HEK293 (cell line): ENCODE data around the gene NDUFB1.

Experiments
- CTCF ChIA-PET: fragments of 350-600 bp; formaldehyde crosslinking; extraction: SDS; loops from one replicate; lab custom pipeline; 2021; ENCODE audit warnings: antibody characterized with exemption; lab: Yijun Ruan, JAX
- POLR2A ChIA-PET: fragments of 300-600 bp; formaldehyde crosslinking; extraction: SDS; loops from one replicate; lab custom pipeline; 2020; ENCODE audit warnings: antibody characterized with exemption, inconsistent platforms; lab: Yijun Ruan, JAX
- H3K27ac ChIP-seq: fragments of 200-500 bp; sonication (Bioruptor generic); 2 replicates; pipeline ENCODE4 v1.5.1; 2014; ENCODE audit warnings: low read depth, low read length, control low read depth, inconsistent platforms; ENCODE audit errors: extremely low read depth
- H3K36me3 ChIP-seq, 2 experiments: fragments of 200-500 bp in 1 of 2; sonication (Bioruptor generic) in 1 of 2; 1 replicate in 1 of 2; 2 replicates in 1 of 2; pipeline ENCODE4 v1.5.1; 2014 to 2017; ENCODE audit warnings: inconsistent platforms in 2 of 2, low read length in 2 of 2; ENCODE audit not compliant: control insufficient read depth in 2 of 2, insufficient read depth in 1 of 2
- H3K4me1 ChIP-seq: fragments of 200-500 bp; sonication (Bioruptor generic); 2 replicates; pipeline ENCODE4 v1.5.1; 2014; ENCODE audit warnings: mild to moderate bottlenecking, low read length, inconsistent platforms; ENCODE audit not compliant: control insufficient read depth, insufficient read depth
- H3K4me3 ChIP-seq: 2 replicates; pipeline ENCODE4 v1.5.1; 2011; ENCODE audit warnings: low read depth, mild to moderate bottlenecking, control low read depth, low read length, moderate library complexity
- H3K9me3 ChIP-seq: fragments of 200-500 bp; sonication (Bioruptor generic); 2 replicates; pipeline ENCODE4 v1.5.1; 2014; ENCODE audit warnings: low read depth, low read length, inconsistent platforms; ENCODE audit not compliant: control insufficient read depth, insufficient read depth
- FEZF1 ChIP-seq: fragments of 450-650 bp; formaldehyde crosslinking; IDR thresholded peaks from 2 replicates; pipeline ENCODE4 v1.5.1; 2016; ENCODE audit warnings: missing biosample characterization, missing genetic modification characterization
- KLF8 ChIP-seq: fragments of 450-650 bp; formaldehyde crosslinking; IDR thresholded peaks from 2 replicates; pipeline ENCODE4 v1.5.1; 2016; ENCODE audit warnings: missing biosample characterization, missing genetic modification characterization
- KLF9 ChIP-seq: fragments of 450-650 bp; formaldehyde crosslinking; IDR thresholded peaks from 2 replicates; pipeline ENCODE4 v1.5.1; 2016; ENCODE audit warnings: missing biosample characterization, missing genetic modification characterization, low read depth
- RBAK ChIP-seq: fragments of 450-650 bp; formaldehyde crosslinking; IDR thresholded peaks from 2 replicates; pipeline ENCODE4 v1.5.1; 2016; ENCODE audit warnings: missing biosample characterization, missing genetic modification characterization
- SP7 ChIP-seq: fragments of 450-650 bp; formaldehyde crosslinking; IDR thresholded peaks from 2 replicates; pipeline ENCODE4 v1.5.1; 2016; ENCODE audit warnings: missing biosample characterization, missing genetic modification characterization
- ZBTB7A ChIP-seq: fragments of 450-650 bp; formaldehyde crosslinking; IDR thresholded peaks from 2 replicates; pipeline ENCODE4 v1.5.1; 2016; ENCODE audit warnings: low read depth, missing biosample characterization, missing genetic modification characterization
- ZEB2 ChIP-seq: fragments of 450-650 bp; formaldehyde crosslinking; IDR thresholded peaks from 2 replicates; pipeline ENCODE4 v1.5.1; 2016; ENCODE audit warnings: missing biosample characterization, missing genetic modification characterization
- ZNF155 ChIP-seq: fragments of 450-650 bp; formaldehyde crosslinking; IDR thresholded peaks from 2 replicates; pipeline ENCODE4 v1.5.1; 2016; ENCODE audit warnings: missing biosample characterization, missing genetic modification characterization
- ZNF2 ChIP-seq: fragments of 450-650 bp; formaldehyde crosslinking; IDR thresholded peaks from 2 replicates; pipeline ENCODE4 v1.5.1; 2016; ENCODE audit warnings: missing biosample characterization, missing genetic modification characterization
- ZNF37A ChIP-seq: fragments of 450-650 bp; IDR thresholded peaks from 2 replicates; pipeline ENCODE4 v1.5.1; 2018; ENCODE audit warnings: missing biosample characterization, missing genetic modification characterization
- ZNF404 ChIP-seq: fragments of 450-650 bp; formaldehyde crosslinking; IDR thresholded peaks from 2 replicates; pipeline ENCODE4 v1.5.1; 2017; ENCODE audit warnings: missing biosample characterization, missing genetic modification characterization
- ZNF510 ChIP-seq: fragments of 450-650 bp; formaldehyde crosslinking; IDR thresholded peaks from 2 replicates; pipeline ENCODE4 v1.5.1; 2018; ENCODE audit warnings: mild to moderate bottlenecking, missing genetic modification characterization, missing biosample characterization; ENCODE audit not compliant: insufficient replicate concordance
- ZNF521 ChIP-seq: fragments of 450-650 bp; formaldehyde crosslinking; IDR thresholded peaks from 2 replicates; pipeline ENCODE4 v1.5.1; 2017; ENCODE audit warnings: missing biosample characterization, mild to moderate bottlenecking, missing genetic modification characterization
- ZNF530 ChIP-seq: fragments of 450-650 bp; formaldehyde crosslinking; IDR thresholded peaks from 2 replicates; pipeline ENCODE4 v1.5.1; 2016; ENCODE audit warnings: low read depth, missing biosample characterization, missing genetic modification characterization
- ZNF571 ChIP-seq: fragments of 450-650 bp; formaldehyde crosslinking; IDR thresholded peaks from 2 replicates; pipeline ENCODE4 v1.5.0; 2017; ENCODE audit warnings: missing biosample characterization, missing genetic modification characterization
- ZNF610 ChIP-seq: fragments of 450-650 bp; formaldehyde crosslinking; IDR thresholded peaks from 2 replicates; pipeline ENCODE4 v1.5.1; 2016; ENCODE audit warnings: missing biosample characterization, missing genetic modification characterization, borderline replicate concordance
- ZNF639 ChIP-seq: fragments of 450-650 bp; formaldehyde crosslinking; IDR thresholded peaks from 2 replicates; pipeline ENCODE4 v1.5.1; 2016; ENCODE audit warnings: missing biosample characterization, missing genetic modification characterization
- ZNF658 ChIP-seq: fragments of 450-650 bp; formaldehyde crosslinking; IDR thresholded peaks from 2 replicates; pipeline ENCODE4; 2016; ENCODE audit warnings: missing biosample characterization, missing genetic modification characterization
- ZNF660 ChIP-seq: fragments of 450-650 bp; IDR thresholded peaks from 2 replicates; pipeline ENCODE4 v1.5.1; 2018; ENCODE audit warnings: missing biosample characterization, mild to moderate bottlenecking, missing genetic modification characterization
- ZNF677 ChIP-seq: fragments of 450-650 bp; IDR thresholded peaks from 2 replicates; pipeline ENCODE4 v1.5.0; 2018; ENCODE audit warnings: missing biosample characterization, mild to moderate bottlenecking, missing genetic modification characterization, moderate library complexity
- ZNF791 ChIP-seq: fragments of 450-650 bp; formaldehyde crosslinking; IDR thresholded peaks from 2 replicates; pipeline ENCODE4 v1.5.1; 2016; ENCODE audit warnings: missing biosample characterization, missing genetic modification characterization
- ZNF792 ChIP-seq: fragments of 450-650 bp; formaldehyde crosslinking; IDR thresholded peaks from 2 replicates; pipeline ENCODE4 v1.5.1; 2016; ENCODE audit warnings: missing biosample characterization, missing genetic modification characterization
- TF ChIP-seq, protein P1 (sequence below): fragments of 450-650 bp; formaldehyde crosslinking; IDR thresholded peaks from 2 replicates; pipeline ENCODE4 v1.5.1; 2016; ENCODE audit warnings: missing biosample characterization, missing genetic modification characterization, borderline replicate concordance
- TF ChIP-seq, protein P2 (sequence below): fragments of 450-650 bp; formaldehyde crosslinking; IDR thresholded peaks from 2 replicates; pipeline ENCODE4 v1.5.1; 2016; ENCODE audit warnings: missing biosample characterization, missing genetic modification characterization
- TF ChIP-seq, protein P3 (sequence below): fragments of 450-650 bp; formaldehyde crosslinking; IDR thresholded peaks from 2 replicates; pipeline ENCODE4 v1.5.1; 2016; ENCODE audit warnings: missing biosample characterization, missing genetic modification characterization
- TF ChIP-seq, protein P4 (sequence below): fragments of 450-650 bp; formaldehyde crosslinking; IDR thresholded peaks from 2 replicates; pipeline ENCODE4 v1.5.1; 2016; ENCODE audit warnings: missing biosample characterization, missing genetic modification characterization
- TF ChIP-seq, protein P5 (sequence below): fragments of 450-650 bp; formaldehyde crosslinking; IDR thresholded peaks from 2 replicates; pipeline ENCODE4 v1.5.1; 2017; ENCODE audit warnings: missing biosample characterization, missing genetic modification characterization
- TF ChIP-seq, protein P6 (sequence below): fragments of 450-650 bp; formaldehyde crosslinking; IDR thresholded peaks from 2 replicates; pipeline ENCODE4 v1.5.0; 2017; ENCODE audit warnings: missing biosample characterization, missing genetic modification characterization, borderline replicate concordance

Gene NDUFB1

DNA sequence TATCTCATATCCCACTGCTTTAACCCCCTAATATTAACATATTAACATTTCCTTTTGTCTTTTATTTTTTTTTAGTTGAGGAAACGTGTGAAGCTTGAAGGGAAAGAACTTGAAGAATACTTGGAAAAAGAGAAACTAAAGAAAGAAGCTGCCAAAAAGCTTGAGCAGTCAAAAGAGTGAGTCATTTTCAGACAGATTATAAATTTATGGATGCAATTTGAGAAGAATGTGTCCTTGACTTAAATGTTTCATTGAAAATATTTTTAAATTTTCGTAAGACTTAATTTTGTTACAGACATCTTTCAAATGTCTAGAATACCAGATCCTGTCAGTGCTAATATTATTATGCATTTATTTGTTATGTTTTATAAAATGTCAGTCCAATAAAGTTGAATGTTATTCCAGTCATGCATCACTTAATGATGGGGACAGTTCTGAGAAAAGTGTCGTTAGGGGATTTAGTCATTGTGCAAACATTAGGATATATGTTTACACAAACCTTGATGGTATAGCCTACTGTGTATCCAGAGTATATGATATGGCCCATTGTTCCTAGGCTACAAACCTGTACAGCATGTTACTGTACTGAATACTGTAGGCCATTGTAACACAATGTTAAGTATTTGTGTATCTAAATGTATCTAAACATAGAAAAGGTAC is 32.9 kb upstream of the NDUFB1 start:
- peaks cover 52 to 68% of the 10 kb centered on the region in 2 experiments for H3K36me3 ChIP-seq
- no peak overlapping the region for H3K27ac ChIP-seq
- H3K4me1 ChIP-seq = peaks cover 14% of the 10 kb centered on the region
- no peaks in the 10 kb centered on the region for H3K9me3 ChIP-seq
- ChIA-PET POLR2A (no interaction called here), CTCF (interaction anchor here (0.6 to 1.2 kb wide), 3 partner anchors 157 to 198 kb away, joined by 3 to 4 read pairs (median 3); no protein-coding TSS in a partner anchor)
- no peak overlapping the region for H3K4me3 ChIP-seq
- TF ChIP-seq ZNF658 (tag by site-specific recombination) (no peak), ZNF2 (tag by site-specific recombination) (0 out of 2 replicates have a peak, but pooled peaks have one; percentile 26), ZNF610 (tag by site-specific recombination) (no peak), ZNF791 (tag by site-specific recombination) (no peak), ZNF792 (tag by site-specific recombination) (no peak), ZNF510 (tag by site-specific recombination) (no peak), ZNF155 (tag by site-specific recombination) (no peak), ZNF571 (tag by site-specific recombination) (no peak), ZNF677 (no peak), FEZF1 (tag by site-specific recombination) (peak; percentile 50; the same call in 1 of the 2 replicates), ZEB2 (tag by site-specific recombination) (peak; percentile 23; the same call in 1 of the 2 replicates), ZNF530 (tag by site-specific recombination) (no peak), SP7 (tag by site-specific recombination) (peak; percentile 86), ZNF521 (no peak), RBAK (tag by site-specific recombination) (no peak), ZNF639 (peak; percentile 83), KLF8 (tag by site-specific recombination) (0 out of 2 replicates have a peak, but pooled peaks have one; percentile 22), KLF9 (tag by site-specific recombination) (no peak), ZNF404 (tag by site-specific recombination) (no peak), ZNF660 (tag by site-specific recombination) (no peak), ZBTB7A (tag by site-specific recombination) (no peak), ZNF37A (tag by site-specific recombination) (no peak)
- TF ChIP-seq, protein P1, sequence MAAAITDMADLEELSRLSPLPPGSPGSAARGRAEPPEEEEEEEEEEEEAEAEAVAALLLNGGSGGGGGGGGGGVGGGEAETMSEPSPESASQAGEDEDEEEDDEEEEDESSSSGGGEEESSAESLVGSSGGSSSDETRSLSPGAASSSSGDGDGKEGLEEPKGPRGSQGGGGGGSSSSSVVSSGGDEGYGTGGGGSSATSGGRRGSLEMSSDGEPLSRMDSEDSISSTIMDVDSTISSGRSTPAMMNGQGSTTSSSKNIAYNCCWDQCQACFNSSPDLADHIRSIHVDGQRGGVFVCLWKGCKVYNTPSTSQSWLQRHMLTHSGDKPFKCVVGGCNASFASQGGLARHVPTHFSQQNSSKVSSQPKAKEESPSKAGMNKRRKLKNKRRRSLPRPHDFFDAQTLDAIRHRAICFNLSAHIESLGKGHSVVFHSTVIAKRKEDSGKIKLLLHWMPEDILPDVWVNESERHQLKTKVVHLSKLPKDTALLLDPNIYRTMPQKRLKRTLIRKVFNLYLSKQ (tag by site-specific recombination) = no peak
- TF ChIP-seq, protein P2, sequence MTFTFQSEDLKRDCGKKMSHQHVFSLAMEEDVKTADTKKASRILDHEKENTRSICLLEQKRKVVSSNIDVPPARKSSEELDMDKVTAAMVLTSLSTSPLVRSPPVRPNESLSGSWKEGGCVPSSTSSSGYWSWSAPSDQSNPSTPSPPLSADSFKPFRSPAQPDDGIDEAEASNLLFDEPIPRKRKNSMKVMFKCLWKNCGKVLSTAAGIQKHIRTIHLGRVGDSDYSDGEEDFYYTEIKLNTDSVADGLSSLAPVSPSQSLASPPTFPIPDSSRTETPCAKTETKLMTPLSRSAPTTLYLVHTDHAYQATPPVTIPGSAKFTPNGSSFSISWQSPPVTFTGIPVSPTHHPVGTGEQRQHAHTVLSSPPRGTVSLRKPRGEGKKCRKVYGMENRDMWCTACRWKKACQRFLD (tag by site-specific recombination) = no peak
- TF ChIP-seq, protein P3, sequence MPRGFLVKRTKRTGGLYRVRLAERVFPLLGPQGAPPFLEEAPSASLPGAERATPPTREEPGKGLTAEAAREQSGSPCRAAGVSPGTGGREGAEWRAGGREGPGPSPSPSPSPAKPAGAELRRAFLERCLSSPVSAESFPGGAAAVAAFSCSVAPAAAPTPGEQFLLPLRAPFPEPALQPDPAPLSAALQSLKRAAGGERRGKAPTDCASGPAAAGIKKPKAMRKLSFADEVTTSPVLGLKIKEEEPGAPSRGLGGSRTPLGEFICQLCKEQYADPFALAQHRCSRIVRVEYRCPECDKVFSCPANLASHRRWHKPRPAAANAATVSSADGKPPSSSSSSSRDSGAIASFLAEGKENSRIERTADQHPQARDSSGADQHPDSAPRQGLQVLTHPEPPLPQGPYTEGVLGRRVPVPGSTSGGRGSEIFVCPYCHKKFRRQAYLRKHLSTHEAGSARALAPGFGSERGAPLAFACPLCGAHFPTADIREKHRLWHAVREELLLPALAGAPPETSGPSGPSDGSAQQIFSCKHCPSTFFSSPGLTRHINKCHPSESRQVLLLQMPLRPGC (tag by site-specific recombination) = peak; percentile 51
- TF ChIP-seq, protein P4, sequence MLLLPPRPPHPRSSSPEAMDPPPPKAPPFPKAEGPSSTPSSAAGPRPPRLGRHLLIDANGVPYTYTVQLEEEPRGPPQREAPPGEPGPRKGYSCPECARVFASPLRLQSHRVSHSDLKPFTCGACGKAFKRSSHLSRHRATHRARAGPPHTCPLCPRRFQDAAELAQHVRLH (tag by site-specific recombination) = no peak
- TF ChIP-seq, protein P5, sequence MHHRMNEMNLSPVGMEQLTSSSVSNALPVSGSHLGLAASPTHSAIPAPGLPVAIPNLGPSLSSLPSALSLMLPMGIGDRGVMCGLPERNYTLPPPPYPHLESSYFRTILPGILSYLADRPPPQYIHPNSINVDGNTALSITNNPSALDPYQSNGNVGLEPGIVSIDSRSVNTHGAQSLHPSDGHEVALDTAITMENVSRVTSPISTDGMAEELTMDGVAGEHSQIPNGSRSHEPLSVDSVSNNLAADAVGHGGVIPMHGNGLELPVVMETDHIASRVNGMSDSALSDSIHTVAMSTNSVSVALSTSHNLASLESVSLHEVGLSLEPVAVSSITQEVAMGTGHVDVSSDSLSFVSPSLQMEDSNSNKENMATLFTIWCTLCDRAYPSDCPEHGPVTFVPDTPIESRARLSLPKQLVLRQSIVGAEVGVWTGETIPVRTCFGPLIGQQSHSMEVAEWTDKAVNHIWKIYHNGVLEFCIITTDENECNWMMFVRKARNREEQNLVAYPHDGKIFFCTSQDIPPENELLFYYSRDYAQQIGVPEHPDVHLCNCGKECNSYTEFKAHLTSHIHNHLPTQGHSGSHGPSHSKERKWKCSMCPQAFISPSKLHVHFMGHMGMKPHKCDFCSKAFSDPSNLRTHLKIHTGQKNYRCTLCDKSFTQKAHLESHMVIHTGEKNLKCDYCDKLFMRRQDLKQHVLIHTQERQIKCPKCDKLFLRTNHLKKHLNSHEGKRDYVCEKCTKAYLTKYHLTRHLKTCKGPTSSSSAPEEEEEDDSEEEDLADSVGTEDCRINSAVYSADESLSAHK (tag by site-specific recombination) = no peak
- TF ChIP-seq, protein P6, sequence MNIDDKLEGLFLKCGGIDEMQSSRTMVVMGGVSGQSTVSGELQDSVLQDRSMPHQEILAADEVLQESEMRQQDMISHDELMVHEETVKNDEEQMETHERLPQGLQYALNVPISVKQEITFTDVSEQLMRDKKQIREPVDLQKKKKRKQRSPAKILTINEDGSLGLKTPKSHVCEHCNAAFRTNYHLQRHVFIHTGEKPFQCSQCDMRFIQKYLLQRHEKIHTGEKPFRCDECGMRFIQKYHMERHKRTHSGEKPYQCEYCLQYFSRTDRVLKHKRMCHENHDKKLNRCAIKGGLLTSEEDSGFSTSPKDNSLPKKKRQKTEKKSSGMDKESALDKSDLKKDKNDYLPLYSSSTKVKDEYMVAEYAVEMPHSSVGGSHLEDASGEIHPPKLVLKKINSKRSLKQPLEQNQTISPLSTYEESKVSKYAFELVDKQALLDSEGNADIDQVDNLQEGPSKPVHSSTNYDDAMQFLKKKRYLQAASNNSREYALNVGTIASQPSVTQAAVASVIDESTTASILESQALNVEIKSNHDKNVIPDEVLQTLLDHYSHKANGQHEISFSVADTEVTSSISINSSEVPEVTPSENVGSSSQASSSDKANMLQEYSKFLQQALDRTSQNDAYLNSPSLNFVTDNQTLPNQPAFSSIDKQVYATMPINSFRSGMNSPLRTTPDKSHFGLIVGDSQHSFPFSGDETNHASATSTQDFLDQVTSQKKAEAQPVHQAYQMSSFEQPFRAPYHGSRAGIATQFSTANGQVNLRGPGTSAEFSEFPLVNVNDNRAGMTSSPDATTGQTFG = no peak
